Trophoblast cell (in vitro differentiated cells and primary cell): ENCODE results near the gene TMEM205.

Experiments
- DNase-seq, 2 donors: peaks; one replicate each; pipeline ENCODE4 v3.0.0-alpha.2; 2016
- H2AFZ ChIP-seq: 2 replicates; pipeline ENCODE4 v1.6.1; 2013; ENCODE audit warnings: low read length, moderate library complexity, mild to moderate bottlenecking; ENCODE audit not compliant: insufficient read depth, poor library complexity
- H2AK5ac ChIP-seq: 2 replicates; pipeline ENCODE4 v1.6.1; 2013; ENCODE audit warnings: mild to moderate bottlenecking, low read length
- H2BK120ac ChIP-seq: 2 replicates; pipeline ENCODE4 v1.6.1; 2013; ENCODE audit warnings: low read length, mild to moderate bottlenecking, moderate library complexity; ENCODE audit not compliant: insufficient read depth, poor library complexity
- H2BK12ac ChIP-seq: 2 replicates; pipeline ENCODE4 v1.6.1; 2013; ENCODE audit warnings: mild to moderate bottlenecking, low read length, moderate library complexity
- H2BK5ac ChIP-seq: 2 replicates; pipeline ENCODE4 v1.6.1; 2013; ENCODE audit warnings: low read length, low read depth, moderate library complexity, mild to moderate bottlenecking; ENCODE audit not compliant: poor library complexity
- H3K14ac ChIP-seq: 2 replicates; pipeline ENCODE4 v1.6.1; 2013; ENCODE audit warnings: mild to moderate bottlenecking, low read length
- H3K18ac ChIP-seq: 2 replicates; pipeline ENCODE4 v1.6.1; 2013; ENCODE audit warnings: mild to moderate bottlenecking, low read length
- H3K23ac ChIP-seq: 2 replicates; pipeline ENCODE4 v1.6.1; 2013; ENCODE audit warnings: low read length
- H3K27ac ChIP-seq: 2 replicates; pipeline ENCODE4 v1.5.1; 2013; ENCODE audit warnings: low read depth, mild to moderate bottlenecking, inconsistent platforms, low read length, moderate library complexity
- H3K27me3 ChIP-seq: 2 replicates; pipeline ENCODE4 v1.6.1; 2013; ENCODE audit warnings: inconsistent platforms, mild to moderate bottlenecking, low read length, moderate library complexity; ENCODE audit not compliant: insufficient read depth
- H3K36me3 ChIP-seq, 2 experiments: 1 replicate in 1 of 2; 2 replicates in 1 of 2; pipeline ENCODE4 v1.6.1; 2013; ENCODE audit warnings: low read length in 2 of 2, mild to moderate bottlenecking in 2 of 2, moderate library complexity in 1 of 2; ENCODE audit not compliant: insufficient read depth in 2 of 2, control insufficient read depth in 1 of 2
- H3K4ac ChIP-seq: 2 replicates; pipeline ENCODE4 v1.6.1; 2013; ENCODE audit warnings: low read depth, mild to moderate bottlenecking, low read length, moderate library complexity
- H3K4me1 ChIP-seq, 2 experiments: 1 replicate in 1 of 2; 2 replicates in 1 of 2; pipeline ENCODE4 v1.6.1; 2013; ENCODE audit warnings: low read length in 2 of 2, mild to moderate bottlenecking in 2 of 2, moderate library complexity in 1 of 2; ENCODE audit not compliant: insufficient read depth in 2 of 2, control insufficient read depth in 1 of 2
- H3K4me2 ChIP-seq: 2 replicates; pipeline ENCODE4 v1.6.1; 2013; ENCODE audit warnings: inconsistent platforms, mild to moderate bottlenecking, low read length, moderate library complexity
- H3K4me3 ChIP-seq: 2 replicates; pipeline ENCODE4 v1.5.1; 2013; ENCODE audit warnings: mild to moderate bottlenecking, low read depth, low read length, inconsistent platforms
- H3K79me1 ChIP-seq: one replicate; pipeline ENCODE4 v1.6.1; 2013; ENCODE audit warnings: low read length
- H3K79me2 ChIP-seq: 2 replicates; pipeline ENCODE4 v1.6.1; 2013; ENCODE audit warnings: low read length, mild to moderate bottlenecking; ENCODE audit not compliant: control insufficient read depth, insufficient read depth, poor library complexity
- H3K9ac ChIP-seq: 2 replicates; pipeline ENCODE4 v1.6.1; 2013; ENCODE audit warnings: mild to moderate bottlenecking, low read length
- H3K9me3 ChIP-seq: 2 replicates; pipeline ENCODE4 v1.6.1; 2013; ENCODE audit warnings: low read depth, mild to moderate bottlenecking, control low read depth, inconsistent platforms, low read length; ENCODE audit not compliant: insufficient read depth
- H4K12ac ChIP-seq: 2 replicates; pipeline ENCODE4 v1.6.1; 2013; ENCODE audit warnings: low read depth, mild to moderate bottlenecking, low read length, moderate library complexity
- H4K8ac ChIP-seq: 2 replicates; pipeline ENCODE4 v1.6.1; 2013; ENCODE audit warnings: low read depth, mild to moderate bottlenecking, low read length, moderate library complexity
- H4K91ac ChIP-seq: one replicate; pipeline ENCODE4 v1.6.1; 2013; ENCODE audit warnings: low read depth, mild to moderate bottlenecking, low read length, moderate library complexity
- WGBS: extraction: QIAGEN DNeasy Blood & Tissue Kit; methylation state at CpG from one replicate; pipeline ENCODE4 v1.1.7; 2013; ENCODE audit warnings: missing lambda C conversion rate; ENCODE audit not compliant: insufficient read length, insufficient coverage; ENCODE audit errors: extremely low coverage; 5-methylcytosine and 5-hydroxymethylcytosine counted together

TMEM205 gene

DNA sequence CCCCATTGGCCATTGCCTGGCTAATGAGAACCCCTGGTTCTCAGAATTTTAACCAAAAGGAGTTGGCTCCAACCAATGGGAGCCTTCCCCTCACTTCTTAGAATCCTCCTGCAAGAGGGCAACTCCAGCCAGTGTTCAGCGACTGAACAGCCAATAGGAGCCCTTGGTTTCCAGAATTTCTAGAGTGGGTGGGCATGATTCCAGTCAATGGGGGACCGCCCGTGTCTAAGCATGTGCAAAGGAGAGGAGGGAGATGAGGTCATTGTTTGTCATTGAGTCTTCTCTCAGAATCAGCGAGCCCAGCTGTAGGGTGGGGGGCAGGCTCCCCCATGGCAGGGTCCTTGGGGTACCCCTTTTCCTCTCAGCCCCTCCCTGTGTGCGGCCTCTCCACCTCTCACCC lies 18.9 kb upstream of the TMEM205 start:
- no peak overlapping the region for H3K4ac ChIP-seq
- H4K8ac ChIP-seq: no peak overlapping the region
- H3K4me2 ChIP-seq: no peak overlapping the region
- no peaks in the 10 kb centered on the region for H3K79me1 ChIP-seq
- H2BK12ac ChIP-seq: no peak overlapping the region
- H3K4me1 ChIP-seq: peaks cover 0 to 4% of the 10 kb centered on the region in 2 experiments
- WGBS: no CpG with 5 or more reads among the region's 5 CpGs
- no peak overlapping the region for H4K91ac ChIP-seq
- no peak overlapping the region for H3K27ac ChIP-seq
- no peak overlapping the region for H2BK5ac ChIP-seq
- H3K9me3 ChIP-seq: peaks cover 2% of the 10 kb centered on the region
- no peak overlapping the region for H2AFZ ChIP-seq
- H3K23ac ChIP-seq: no peak overlapping the region
- H3K9ac ChIP-seq: no peak overlapping the region
- DNase-seq: no peak
- H2BK120ac ChIP-seq: no peak overlapping the region
- H3K18ac ChIP-seq: no peak overlapping the region
- no peak overlapping the region for H4K12ac ChIP-seq
- no peaks in the 10 kb centered on the region for H3K36me3 ChIP-seq
- H3K4me3 ChIP-seq: no peak overlapping the region
- no peaks in the 10 kb centered on the region for H3K79me2 ChIP-seq
- H3K14ac ChIP-seq: no peak overlapping the region
- no peak overlapping the region for H2AK5ac ChIP-seq
- no peaks in the 10 kb centered on the region for H3K27me3 ChIP-seq

DNA sequence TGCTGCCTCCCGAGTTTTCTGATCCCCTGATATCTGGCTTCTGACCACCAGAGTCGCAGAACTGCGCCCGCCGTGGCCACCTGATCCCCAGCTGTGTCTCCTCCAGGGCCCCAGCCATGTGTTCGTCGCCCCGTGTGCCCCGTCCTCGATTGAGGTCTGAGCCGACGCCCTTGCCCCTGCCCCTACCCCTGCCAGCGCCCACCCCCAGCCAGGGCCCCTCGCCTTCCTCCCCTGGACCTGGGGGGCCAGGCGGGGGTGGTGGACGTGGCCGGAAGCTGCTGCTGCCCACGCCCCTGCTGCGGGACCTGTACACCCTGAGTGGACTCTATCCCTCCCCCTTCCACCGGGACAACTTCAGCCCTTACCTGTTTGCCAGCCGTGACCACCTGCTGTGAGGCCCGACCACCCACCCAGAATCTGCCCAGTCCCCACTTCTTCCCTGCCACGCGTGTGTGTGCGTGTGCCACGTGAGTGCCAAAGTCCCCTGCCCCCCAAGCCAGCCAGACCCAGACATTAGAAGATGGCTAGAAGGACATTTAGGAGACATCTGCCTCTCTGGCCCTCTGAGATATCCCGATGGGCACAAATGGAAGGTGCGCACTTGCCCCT lies 18.3 kb upstream of the TMEM205 start:
- no peak overlapping the region for H2BK120ac ChIP-seq
- no peak overlapping the region for H2AK5ac ChIP-seq
- H3K4me3 ChIP-seq: no peak overlapping the region
- H3K18ac ChIP-seq: no peak overlapping the region
- no peaks in the 10 kb centered on the region for H3K27me3 ChIP-seq
- H3K79me2 ChIP-seq: no peaks in the 10 kb centered on the region
- H3K14ac ChIP-seq: no peak overlapping the region
- no peak overlapping the region for H2BK5ac ChIP-seq
- no peak overlapping the region for H3K4ac ChIP-seq
- WGBS: no CpG with 5 or more reads among the region's 28 CpGs
- no peak overlapping the region for H2BK12ac ChIP-seq
- H3K36me3 ChIP-seq: no peaks in the 10 kb centered on the region
- no peak overlapping the region for H3K27ac ChIP-seq
- no peak overlapping the region for H4K91ac ChIP-seq
- H3K9ac ChIP-seq: no peak overlapping the region
- DNase-seq: no peak
- H2AFZ ChIP-seq: no peak overlapping the region
- H3K9me3 ChIP-seq: peaks cover 2% of the 10 kb centered on the region
- H4K8ac ChIP-seq: no peak overlapping the region
- H3K79me1 ChIP-seq: no peaks in the 10 kb centered on the region
- H3K4me1 ChIP-seq: peaks cover 0 to 4% of the 10 kb centered on the region in 2 experiments
- H3K23ac ChIP-seq: no peak overlapping the region
- H3K4me2 ChIP-seq: no peak overlapping the region
- no peak overlapping the region for H4K12ac ChIP-seq

DNA sequence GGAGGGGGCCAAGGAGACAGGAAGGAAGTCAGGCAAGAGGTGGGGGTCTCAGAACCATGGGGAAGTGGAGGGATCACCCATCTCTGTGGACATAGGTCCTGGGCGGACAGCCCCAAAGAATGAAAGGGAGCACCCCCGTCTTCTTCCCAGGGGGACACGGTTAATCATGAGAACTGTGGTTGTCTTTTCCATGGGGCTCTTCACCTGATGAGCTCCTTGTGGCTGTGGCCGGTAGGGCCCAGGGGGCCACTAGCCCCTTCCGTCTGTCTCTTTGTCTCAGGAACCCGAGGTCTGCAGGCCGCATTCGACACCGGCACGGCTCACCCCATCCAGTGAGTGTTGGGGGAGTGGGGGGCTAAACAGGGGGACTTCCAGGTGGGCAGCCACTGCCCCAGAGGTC lies 17.8 kb upstream of the TMEM205 start:
- H3K9ac ChIP-seq: no peak overlapping the region
- H2BK5ac ChIP-seq: no peak overlapping the region
- DNase-seq: no peak
- H3K18ac ChIP-seq: no peak overlapping the region
- H3K4me3 ChIP-seq: no peak overlapping the region
- H3K79me2 ChIP-seq: no peaks in the 10 kb centered on the region
- H3K79me1 ChIP-seq: no peaks in the 10 kb centered on the region
- no peak overlapping the region for H3K14ac ChIP-seq
- H3K27me3 ChIP-seq: no peaks in the 10 kb centered on the region
- no peak overlapping the region for H3K4ac ChIP-seq
- no peak overlapping the region for H3K4me2 ChIP-seq
- H3K9me3 ChIP-seq: peaks cover 2% of the 10 kb centered on the region
- no peak overlapping the region for H4K12ac ChIP-seq
- no peak overlapping the region for H2BK120ac ChIP-seq
- H3K23ac ChIP-seq: no peak overlapping the region
- H4K8ac ChIP-seq: no peak overlapping the region
- no peak overlapping the region for H2BK12ac ChIP-seq
- H2AK5ac ChIP-seq: no peak overlapping the region
- no CpG with 5 or more reads among the region's 10 CpGs for WGBS
- no peaks in the 10 kb centered on the region for H3K36me3 ChIP-seq
- H4K91ac ChIP-seq: no peak overlapping the region
- H3K27ac ChIP-seq: no peak overlapping the region
- no peak overlapping the region for H2AFZ ChIP-seq
- peaks cover 0 to 4% of the 10 kb centered on the region in 2 experiments for H3K4me1 ChIP-seq

DNA sequence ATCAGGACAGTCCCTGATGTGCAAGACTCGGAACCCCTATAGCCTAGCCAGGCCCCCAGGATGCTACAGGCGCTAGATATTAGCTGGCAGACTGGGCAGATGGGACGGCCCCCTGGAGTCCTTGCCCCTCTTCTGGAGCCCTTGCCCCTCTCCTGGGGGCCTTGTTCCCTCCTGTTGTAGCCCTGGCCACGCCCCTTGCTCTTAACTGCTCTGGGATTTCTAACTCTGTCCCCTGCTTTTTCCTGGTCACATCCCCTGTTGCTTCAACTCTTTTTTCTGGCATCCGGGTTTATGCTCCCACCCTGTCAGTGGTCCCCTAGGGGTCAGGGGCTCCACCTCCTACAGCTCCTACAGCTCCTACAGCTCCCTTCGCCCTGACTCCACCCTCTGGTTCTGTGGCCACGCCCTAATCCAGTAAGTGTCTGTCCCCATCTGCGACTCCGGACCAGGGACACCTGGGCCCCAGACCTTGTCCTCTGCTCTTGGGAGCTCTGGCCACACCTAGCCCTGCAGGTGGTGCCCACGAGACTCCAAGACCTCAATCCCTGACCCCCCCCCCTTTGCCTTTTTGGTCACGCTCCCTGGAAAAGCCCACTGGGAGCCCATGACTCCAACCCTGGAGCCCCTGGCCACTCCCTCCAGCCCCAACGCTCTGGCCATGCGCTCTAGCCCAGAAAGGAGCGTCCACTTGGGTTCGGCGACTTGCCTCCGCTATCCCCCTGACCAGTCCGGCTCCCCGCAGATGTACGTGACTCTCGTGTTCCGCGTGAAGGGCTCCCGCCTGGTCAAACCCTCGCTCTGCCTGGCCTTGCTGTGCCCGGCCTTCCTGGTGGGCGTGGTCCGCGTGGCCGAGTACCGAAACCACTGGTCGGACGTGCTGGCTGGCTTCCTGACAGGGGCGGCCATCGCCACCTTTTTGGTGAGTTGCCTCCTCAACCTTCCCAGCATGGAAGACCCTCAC lies 16.0 kb upstream of the TMEM205 start:
- no peak overlapping the region for H4K12ac ChIP-seq
- WGBS: no CpG with 5 or more reads among the region's 35 CpGs
- no peak overlapping the region for H3K4me3 ChIP-seq
- H3K4me1 ChIP-seq: peaks cover 0 to 4% of the 10 kb centered on the region in 2 experiments
- H2AFZ ChIP-seq: no peak overlapping the region
- peaks cover 2% of the 10 kb centered on the region for H3K9me3 ChIP-seq
- no peak overlapping the region for H2BK120ac ChIP-seq
- no peak overlapping the region for H3K4ac ChIP-seq
- H2BK12ac ChIP-seq: no peak overlapping the region
- no peak overlapping the region for H3K18ac ChIP-seq
- H3K14ac ChIP-seq: no peak overlapping the region
- H4K8ac ChIP-seq: no peak overlapping the region
- H3K36me3 ChIP-seq: no peaks in the 10 kb centered on the region
- H3K23ac ChIP-seq: no peak overlapping the region
- H3K27me3 ChIP-seq: no peaks in the 10 kb centered on the region
- no peak overlapping the region for H4K91ac ChIP-seq
- no peak overlapping the region for H3K9ac ChIP-seq
- H3K27ac ChIP-seq: no peak overlapping the region
- H2BK5ac ChIP-seq: no peak overlapping the region
- no peaks in the 10 kb centered on the region for H3K79me1 ChIP-seq
- no peaks in the 10 kb centered on the region for H3K79me2 ChIP-seq
- H2AK5ac ChIP-seq: no peak overlapping the region
- peak overlapping the region; percentile 24 for H3K4me2 ChIP-seq
- no peak for DNase-seq
